Natural killer cell (primary cell): ENCODE data around the gene ZNF263. TPM values are rescaled to one million over a fixed set of nuclear protein-coding genes. Genes with fewer than 3 reads are reported as not detected.
"Not testable (repeated sequence)": the region's sequence is repeated elsewhere in the genome, so short reads cannot be mapped to it uniquely, and the experiment has no call there.

Source experiments
- ATAC-seq, 3 donors: fragments of 150-1000 bp in 2 of 3; fragments of 200-7000 bp in 1 of 3; cut with Tn5 transposase; 1 replicate in 1 of 3; 2 replicates in 2 of 3; pipeline ENCODE4 v1.10.0; 2021; ENCODE audit warnings: mild to moderate bottlenecking in 2 of 3, moderate library complexity in 2 of 3
- DNase-seq, 2 donors: peaks; one replicate each; pipeline versions ENCODE4 v3.0.0 to v3.0.0-alpha.2; 2013 to 2021; ENCODE audit warnings: mixed read lengths in 1 of 2
- H3K27ac ChIP-seq: one replicate; pipeline ENCODE4 v1.5.1; 2013; ENCODE audit warnings: mild to moderate bottlenecking, low read length
- H3K27me3 ChIP-seq: one replicate; pipeline ENCODE4 v1.6.1; 2013; ENCODE audit warnings: low read length; ENCODE audit not compliant: control insufficient read depth, insufficient read depth
- H3K36me3 ChIP-seq: one replicate; pipeline ENCODE4 v1.6.1; 2013; ENCODE audit warnings: low read length; ENCODE audit not compliant: control insufficient read depth, insufficient read depth
- H3K4me1 ChIP-seq: one replicate; pipeline ENCODE4 v1.6.1; 2013; ENCODE audit warnings: low read length; ENCODE audit not compliant: control insufficient read depth, insufficient read depth
- H3K4me3 ChIP-seq: one replicate; pipeline ENCODE4 v1.5.1; 2013; ENCODE audit warnings: low read length
- H3K9me3 ChIP-seq: one replicate; pipeline ENCODE4 v1.6.1; 2013; ENCODE audit warnings: low read length; ENCODE audit not compliant: control insufficient read depth, insufficient read depth
- H3K27ac Mint-ChIP-seq, 2 donors: one replicate each; pipeline ENCODE4 v1.8.0; 2022; ENCODE audit warnings: mild to moderate bottlenecking in 2 of 2, mixed read lengths in 2 of 2, moderate library complexity in 1 of 2
- H3K27me3 Mint-ChIP-seq, 2 donors: one replicate each; pipeline ENCODE4 v1.8.0; 2022; ENCODE audit warnings: low read depth in 2 of 2, mixed read lengths in 2 of 2
- H3K36me3 Mint-ChIP-seq: one replicate; pipeline ENCODE4 v1.8.0; 2022; ENCODE audit warnings: mixed read lengths
- H3K4me1 Mint-ChIP-seq, 2 donors: one replicate each; pipeline ENCODE4 v1.8.0; 2022; ENCODE audit warnings: mixed read lengths in 2 of 2
- H3K4me3 Mint-ChIP-seq: one replicate; pipeline ENCODE4 v1.8.0; 2022; ENCODE audit warnings: mild to moderate bottlenecking, moderate library complexity, mixed read lengths
- H3K9me3 Mint-ChIP-seq, 2 donors: one replicate each; pipeline ENCODE4 v1.8.0; 2022; ENCODE audit warnings: mixed read lengths in 2 of 2
- WGBS: methylation state at CpG from one replicate; pipeline ENCODE4 v1.1.7; 2013; ENCODE audit warnings: missing lambda C conversion rate; ENCODE audit not compliant: insufficient coverage; 5-methylcytosine and 5-hydroxymethylcytosine counted together
- intact Hi-C: fragments of 100-400 bp; cut with micrococcal nuclease; formaldehyde crosslinking; loops from one replicate; pipeline ENCODE4 v1.14.2; 2022
- total RNA-seq, 4 donors: library from RNA; stranded (reverse); fragments of 120-200 nt in 1 of 4; gene quantifications; one replicate each; pipeline versions ENCODE4 v1.2.3 to v1.2.4, GENCODE V29; 2013 to 2022
- TF ChIP-seq, protein P1 (sequence below): fragments of 200-600 bp; IDR thresholded peaks from one replicate; pipeline ENCODE4 v1.8.0; 2022; ENCODE audit warnings: antibody characterized with exemption

ZNF263 gene
- total RNA-seq, 3 donors from 2014 or later (not counting 1 experiment from before 2014, with no cell fraction given), result 25.7 to 38.8 (median 28.1) TPM

DNA sequence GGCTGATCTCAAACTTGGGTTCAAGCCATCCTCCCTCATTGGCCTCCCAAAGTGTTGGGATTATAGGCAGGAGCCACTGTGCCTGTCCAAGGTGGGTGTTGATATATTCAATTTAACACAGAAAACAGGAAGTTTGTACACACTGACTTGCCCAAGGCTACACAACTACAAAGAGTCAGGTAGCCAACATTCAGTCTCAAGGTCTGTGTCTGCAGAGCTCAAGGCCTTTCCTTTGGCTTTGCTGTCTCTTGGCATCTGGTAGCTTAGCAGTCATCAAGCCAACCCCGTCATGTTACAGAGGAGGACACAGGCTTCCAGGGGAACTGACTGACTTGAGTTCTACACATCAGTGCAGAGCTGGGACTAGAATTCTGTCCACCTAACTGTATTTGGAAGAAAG lies 15.0 kb upstream of the ZNF263 start:
- intact Hi-C loops, result no loop called here
- no peak overlapping the region for H3K27ac Mint-ChIP-seq
- 95% methylated on average over 1 of the region's 1 CpG for WGBS
- no peak for DNase-seq
- H3K4me3 Mint-ChIP-seq, result no peak overlapping the region
- no peak overlapping the region for H3K27ac ChIP-seq
- H3K4me1 ChIP-seq, result peaks cover 10% of the 10 kb centered on the region
- H3K4me3 ChIP-seq, result no peak overlapping the region
- no peak for ATAC-seq
- TF ChIP-seq, protein P1, sequence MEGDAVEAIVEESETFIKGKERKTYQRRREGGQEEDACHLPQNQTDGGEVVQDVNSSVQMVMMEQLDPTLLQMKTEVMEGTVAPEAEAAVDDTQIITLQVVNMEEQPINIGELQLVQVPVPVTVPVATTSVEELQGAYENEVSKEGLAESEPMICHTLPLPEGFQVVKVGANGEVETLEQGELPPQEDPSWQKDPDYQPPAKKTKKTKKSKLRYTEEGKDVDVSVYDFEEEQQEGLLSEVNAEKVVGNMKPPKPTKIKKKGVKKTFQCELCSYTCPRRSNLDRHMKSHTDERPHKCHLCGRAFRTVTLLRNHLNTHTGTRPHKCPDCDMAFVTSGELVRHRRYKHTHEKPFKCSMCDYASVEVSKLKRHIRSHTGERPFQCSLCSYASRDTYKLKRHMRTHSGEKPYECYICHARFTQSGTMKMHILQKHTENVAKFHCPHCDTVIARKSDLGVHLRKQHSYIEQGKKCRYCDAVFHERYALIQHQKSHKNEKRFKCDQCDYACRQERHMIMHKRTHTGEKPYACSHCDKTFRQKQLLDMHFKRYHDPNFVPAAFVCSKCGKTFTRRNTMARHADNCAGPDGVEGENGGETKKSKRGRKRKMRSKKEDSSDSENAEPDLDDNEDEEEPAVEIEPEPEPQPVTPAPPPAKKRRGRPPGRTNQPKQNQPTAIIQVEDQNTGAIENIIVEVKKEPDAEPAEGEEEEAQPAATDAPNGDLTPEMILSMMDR, result no peak
- no peaks in the 10 kb centered on the region for H3K36me3 ChIP-seq
- peaks cover 18 to 19% of the 10 kb centered on the region in 2 donors for H3K4me1 Mint-ChIP-seq
- H3K36me3 Mint-ChIP-seq, result peaks cover 5% of the 10 kb centered on the region
- no peaks in the 10 kb centered on the region for H3K9me3 ChIP-seq
- H3K27me3 Mint-ChIP-seq, result no peaks in the 10 kb centered on the region
- no peaks in the 10 kb centered on the region for H3K27me3 ChIP-seq
- H3K9me3 Mint-ChIP-seq, result no peaks in the 10 kb centered on the region

DNA sequence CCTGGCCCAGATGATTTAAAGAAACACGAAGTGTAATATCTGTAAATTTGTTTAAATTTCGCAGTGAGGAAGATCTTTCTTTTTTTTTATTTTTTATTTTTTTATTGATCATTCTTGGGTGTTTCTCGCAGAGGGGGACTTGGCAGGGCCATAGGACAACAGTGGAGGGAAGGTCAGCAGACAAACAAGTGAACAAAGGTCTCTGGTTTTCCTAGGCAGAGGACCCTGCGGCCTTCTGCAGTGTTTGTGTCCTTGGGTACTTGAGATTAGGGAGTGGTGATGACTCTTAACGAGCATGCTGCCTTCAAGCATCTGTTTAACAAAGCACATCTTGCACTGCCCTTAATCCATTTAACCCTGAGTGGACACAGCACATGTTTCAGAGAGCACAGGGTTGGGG lies 12.6 kb upstream of the ZNF263 start:
- H3K9me3 ChIP-seq, H3K4me1 Mint-ChIP-seq, H3K36me3 ChIP-seq, H3K4me1 ChIP-seq, H3K27me3 ChIP-seq, ATAC-seq, H3K9me3 Mint-ChIP-seq, H3K4me3 Mint-ChIP-seq, H3K27ac Mint-ChIP-seq, DNase-seq, H3K27me3 Mint-ChIP-seq, H3K27ac ChIP-seq, H3K4me3 ChIP-seq, intact Hi-C loops, H3K36me3 Mint-ChIP-seq: not testable (repeated sequence)
- WGBS, result 100% methylated on average over 2 of the region's 5 CpGs

DNA sequence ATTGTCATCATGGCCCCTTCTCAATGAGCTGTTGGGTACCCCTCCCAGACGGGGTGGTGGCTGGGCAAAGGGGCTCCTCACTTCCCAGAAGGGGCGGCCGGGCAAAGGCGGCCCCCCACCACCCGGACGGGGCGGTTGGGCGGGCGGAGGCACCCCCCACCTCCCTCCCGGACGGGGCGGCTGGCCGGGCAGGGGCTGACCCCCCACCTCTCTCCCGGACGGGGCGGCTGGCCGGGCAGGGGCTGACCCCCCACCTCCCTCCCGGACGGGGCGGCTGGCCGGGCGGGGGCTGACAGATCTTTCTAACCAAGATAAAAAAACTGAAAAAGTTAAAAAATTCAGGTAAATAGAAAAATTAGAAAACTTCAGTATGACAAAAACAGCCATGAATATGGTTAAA lies 12.0 kb upstream of the ZNF263 start:
- H3K27me3 Mint-ChIP-seq, H3K36me3 Mint-ChIP-seq, DNase-seq, H3K36me3 ChIP-seq, H3K9me3 Mint-ChIP-seq, H3K4me3 ChIP-seq, H3K27ac ChIP-seq, ATAC-seq, H3K4me1 ChIP-seq, H3K4me1 Mint-ChIP-seq, intact Hi-C loops, H3K27ac Mint-ChIP-seq, H3K4me3 Mint-ChIP-seq, H3K27me3 ChIP-seq, H3K9me3 ChIP-seq: not testable (repeated sequence)
- 97% methylated on average over 5 of the region's 22 CpGs for WGBS

DNA sequence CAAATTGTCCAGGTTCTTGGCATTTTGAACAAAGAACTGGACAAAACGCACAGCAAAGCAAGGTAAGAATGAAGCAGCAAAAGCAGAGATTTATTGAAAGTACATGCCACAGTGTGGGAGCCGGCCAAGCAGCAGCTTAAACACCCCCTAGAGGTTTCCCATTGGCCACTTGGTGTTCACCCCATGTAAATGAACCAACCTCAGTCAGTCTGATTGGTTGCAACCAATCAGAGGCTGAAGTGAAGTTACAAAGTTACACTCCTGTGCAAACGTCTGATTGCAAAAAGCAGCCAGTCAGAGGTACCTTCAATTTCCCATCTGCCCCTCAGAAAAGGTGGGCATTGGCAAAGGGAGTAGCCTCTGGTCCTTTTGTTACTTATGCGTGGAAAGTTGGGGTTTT lies 8.8 kb upstream of the ZNF263 start:
- Mint-ChIP-seq H3K9me3 (no peaks in the 10 kb centered on the region), H3K36me3 (no peaks in the 10 kb centered on the region), H3K27ac (no peak overlapping the region), H3K27me3 (no peaks in the 10 kb centered on the region), H3K4me1 (peaks cover 0 to 6% of the 10 kb centered on the region in 2 donors), H3K4me3 (no peak overlapping the region)
- WGBS, result 80% methylated on average over 4 of the region's 4 CpGs
- DNase-seq, result no peak
- ATAC-seq, result no peak
- Histone ChIP-seq H3K4me3 (no peak overlapping the region), H3K36me3 (no peaks in the 10 kb centered on the region), H3K9me3 (no peaks in the 10 kb centered on the region), H3K27ac (no peak overlapping the region), H3K27me3 (no peaks in the 10 kb centered on the region), H3K4me1 (no peaks in the 10 kb centered on the region)
- intact Hi-C loops, result no loop called here
- TF ChIP-seq, protein P1, result no peak

DNA sequence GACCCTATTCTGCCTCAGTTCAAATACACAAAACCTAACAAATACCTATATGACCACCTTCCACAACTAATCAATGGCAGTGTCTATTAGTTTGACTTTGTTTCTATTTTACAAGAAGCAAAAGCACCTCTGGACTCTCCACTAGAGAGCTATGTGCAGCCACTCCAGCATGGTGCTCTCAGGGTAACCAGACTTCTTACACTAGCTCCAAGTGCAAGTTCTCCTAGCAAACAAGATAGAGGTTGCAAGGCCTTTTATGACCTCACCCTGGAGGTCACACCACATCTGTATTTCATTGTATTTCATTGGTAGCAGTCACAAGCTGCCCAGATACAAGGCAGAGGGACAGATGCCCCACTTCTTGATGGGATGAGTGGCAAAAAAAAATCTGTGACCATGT lies 8.3 kb upstream of the ZNF263 start:
- Mint-ChIP-seq H3K36me3 (no peaks in the 10 kb centered on the region), H3K9me3 (no peaks in the 10 kb centered on the region), H3K4me3 (no peak overlapping the region), H3K4me1 (peaks cover 0 to 6% of the 10 kb centered on the region in 2 donors), H3K27ac (no peak overlapping the region), H3K27me3 (no peaks in the 10 kb centered on the region)
- intact Hi-C loops, result no loop called here
- no peaks in the 10 kb centered on the region for H3K9me3 ChIP-seq
- H3K4me3 ChIP-seq, result no peak overlapping the region
- H3K36me3 ChIP-seq, result no peaks in the 10 kb centered on the region
- TF ChIP-seq, protein P1, result no peak
- no peak for ATAC-seq
- no peak overlapping the region for H3K27ac ChIP-seq
- no peak for DNase-seq
- H3K4me1 ChIP-seq, result no peaks in the 10 kb centered on the region
- H3K27me3 ChIP-seq, result no peaks in the 10 kb centered on the region
